Measurements from ENCODE around the gene GRAMD2A.
"Not testable (repeated sequence)": the region's sequence is repeated elsewhere in the genome, so short reads cannot be mapped to it uniquely, and the experiment has no call there.

GRAMD2A gene

DNA sequence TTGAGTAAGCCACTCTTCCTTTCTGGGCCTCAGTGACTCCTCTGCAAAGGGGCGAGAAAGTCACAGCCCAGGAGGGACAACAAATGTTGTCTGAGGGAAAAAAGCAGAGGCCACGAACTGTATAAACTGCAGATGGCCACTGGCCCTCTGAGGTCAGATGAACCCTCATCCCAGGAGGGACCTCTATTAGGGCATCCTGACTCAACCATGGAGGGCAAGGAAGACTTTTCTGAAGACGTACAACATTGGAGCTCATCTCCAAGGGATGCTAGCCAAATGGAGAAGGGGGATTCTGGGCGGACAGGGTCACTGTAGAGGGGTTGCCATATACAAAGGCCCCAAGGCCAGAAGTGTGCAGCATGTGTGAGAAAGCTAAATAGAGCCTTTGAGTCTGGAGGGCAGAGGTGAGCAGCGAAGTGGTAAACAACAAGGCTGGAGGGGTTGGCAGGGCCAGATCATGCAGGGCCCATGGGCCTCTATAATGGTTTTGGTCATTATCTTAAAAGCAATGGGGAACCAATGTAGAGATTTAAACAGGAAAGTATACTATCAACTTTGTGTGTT, 16.7 kb downstream of the GRAMD2A start:
- peaks cover 11% of the 10 kb centered on the region for H3K4me1 ChIP-seq (ENCODE audit: control insufficient read depth, insufficient read depth, low read length)
- no peaks in the 10 kb centered on the region for H3K36me3 ChIP-seq (ENCODE audit: insufficient read depth, low read length)
- no peak overlapping the region for H3K4me3 ChIP-seq (ENCODE audit: low read length)
- no peak overlapping the region for H3K9ac ChIP-seq (ENCODE audit: low read depth, low read length)
- H3K4me2 ChIP-seq (ENCODE audit: low read length), result no peak overlapping the region
- no peaks in the 10 kb centered on the region for H3K9me3 ChIP-seq (replicated peaks; ENCODE audit: low read length)
- H3K27me3 ChIP-seq (ENCODE audit: control insufficient read depth, insufficient read depth, low read length), result peaks cover 26% of the 10 kb centered on the region

DNA sequence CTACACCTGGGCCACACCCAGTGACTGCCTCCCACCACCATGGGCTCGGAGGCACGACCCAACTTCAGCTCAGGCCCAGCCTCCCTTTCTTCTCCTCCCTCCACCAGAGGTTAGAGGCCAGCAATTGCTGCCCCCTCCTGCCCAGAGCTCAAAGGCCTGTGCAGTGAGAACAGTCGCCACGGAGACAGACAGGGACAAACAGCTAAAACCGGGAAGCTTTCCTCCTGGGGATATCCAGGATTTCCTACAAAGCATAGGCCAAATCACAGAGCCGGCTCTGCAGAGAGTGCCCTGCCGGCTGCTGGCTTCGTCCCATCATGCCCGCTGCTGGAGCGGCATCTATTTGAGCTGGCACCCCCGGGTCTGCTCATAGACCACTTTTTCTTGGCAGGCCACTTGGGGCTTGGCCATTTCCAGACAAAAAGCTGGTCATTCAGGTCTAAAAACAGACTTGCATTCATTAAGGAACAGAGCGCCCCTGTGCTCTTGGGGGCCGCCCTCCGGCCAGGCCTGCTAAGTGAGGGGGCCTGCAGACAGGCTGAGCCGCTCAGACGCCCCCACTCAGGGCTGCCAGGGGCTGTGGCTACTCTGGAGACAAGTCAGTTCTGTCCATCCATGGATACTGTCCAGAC, 17.5 kb downstream of the GRAMD2A start:
- Histone ChIP-seq H3K36me3 (ENCODE audit: insufficient read depth, low read length) (no peaks in the 10 kb centered on the region), H3K4me3 (ENCODE audit: low read length) (no peak overlapping the region), H3K4me2 (ENCODE audit: low read length) (no peak overlapping the region), H3K27me3 (ENCODE audit: control insufficient read depth, insufficient read depth, low read length) (peaks cover 34% of the 10 kb centered on the region), H3K9ac (ENCODE audit: low read depth, low read length) (no peak overlapping the region), H3K9me3 (replicated peaks; ENCODE audit: low read length) (no peaks in the 10 kb centered on the region), H3K4me1 (ENCODE audit: control insufficient read depth, insufficient read depth, low read length) (peaks cover 11% of the 10 kb centered on the region)

DNA sequence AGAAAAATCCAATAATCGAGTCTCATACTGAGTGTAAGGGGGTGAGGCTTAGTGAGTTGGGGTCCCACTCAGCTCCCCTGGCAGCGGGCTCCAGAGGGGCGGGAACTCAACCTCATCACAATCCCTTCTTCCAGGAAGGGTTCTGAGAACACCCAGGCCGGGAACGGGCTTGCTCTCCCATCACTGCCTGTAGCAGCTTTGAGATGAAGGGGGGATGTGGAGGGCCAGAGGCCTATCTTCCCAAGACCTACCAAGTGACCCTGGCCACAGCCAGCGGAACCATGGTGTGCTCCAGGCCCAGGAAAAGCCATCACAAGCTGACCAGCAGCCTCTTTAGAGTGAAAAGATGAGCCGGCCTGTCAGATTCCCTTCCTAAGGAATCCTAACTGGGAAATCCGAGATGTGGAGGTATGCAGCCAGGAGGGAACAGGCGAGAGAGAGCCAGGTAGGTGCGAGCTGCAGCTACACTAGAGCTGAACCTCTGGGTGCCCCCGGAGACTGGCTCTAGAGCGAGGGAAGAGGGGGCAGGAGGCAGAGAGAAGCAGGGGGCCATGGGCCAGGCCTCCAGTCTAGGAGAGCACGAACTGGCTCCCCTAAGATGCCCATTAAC, 18.5 kb downstream of the GRAMD2A start:
- Histone ChIP-seq H3K4me1 (ENCODE audit: control insufficient read depth, insufficient read depth, low read length) (peaks cover 5% of the 10 kb centered on the region), H3K36me3 (ENCODE audit: insufficient read depth, low read length) (no peaks in the 10 kb centered on the region), H3K4me2 (ENCODE audit: low read length) (no peak overlapping the region), H3K9ac (ENCODE audit: low read depth, low read length) (no peak overlapping the region), H3K4me3 (ENCODE audit: low read length) (no peak overlapping the region), H3K9me3 (replicated peaks; ENCODE audit: low read length) (no peaks in the 10 kb centered on the region), H3K27me3 (ENCODE audit: control insufficient read depth, insufficient read depth, low read length) (peaks cover 35% of the 10 kb centered on the region)

DNA sequence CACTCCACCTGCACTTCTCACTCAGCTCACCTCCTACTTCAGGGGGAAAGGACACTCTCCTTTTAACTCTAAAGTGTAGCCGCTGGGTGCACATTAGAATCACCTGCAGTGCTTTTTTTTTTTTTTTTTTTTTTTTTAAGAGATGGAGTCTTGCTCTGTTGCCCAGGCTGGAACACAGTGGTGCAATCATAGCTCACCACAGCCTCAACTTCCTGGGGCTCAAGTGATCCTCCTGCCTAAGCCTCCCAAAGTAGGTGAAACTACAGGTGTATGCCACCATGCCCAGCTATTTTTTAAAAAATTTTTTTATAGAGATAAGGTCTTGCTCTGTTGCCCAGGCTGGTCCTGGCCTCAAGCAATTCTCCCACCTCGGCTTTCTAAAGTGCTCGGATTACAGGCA, 20.8 kb downstream of the GRAMD2A start:
- Histone ChIP-seq H3K9ac (ENCODE audit: low read depth, low read length) (no peak overlapping the region), H3K36me3 (ENCODE audit: insufficient read depth, low read length) (no peaks in the 10 kb centered on the region), H3K4me2 (ENCODE audit: low read length) (no peak overlapping the region), H3K4me3 (ENCODE audit: low read length) (no peak overlapping the region), H3K9me3 (replicated peaks; ENCODE audit: low read length) (no peaks in the 10 kb centered on the region), H3K27me3 (ENCODE audit: control insufficient read depth, insufficient read depth, low read length) (peaks cover 43% of the 10 kb centered on the region), H3K4me1 (ENCODE audit: control insufficient read depth, insufficient read depth, low read length) (no peaks in the 10 kb centered on the region)

DNA sequence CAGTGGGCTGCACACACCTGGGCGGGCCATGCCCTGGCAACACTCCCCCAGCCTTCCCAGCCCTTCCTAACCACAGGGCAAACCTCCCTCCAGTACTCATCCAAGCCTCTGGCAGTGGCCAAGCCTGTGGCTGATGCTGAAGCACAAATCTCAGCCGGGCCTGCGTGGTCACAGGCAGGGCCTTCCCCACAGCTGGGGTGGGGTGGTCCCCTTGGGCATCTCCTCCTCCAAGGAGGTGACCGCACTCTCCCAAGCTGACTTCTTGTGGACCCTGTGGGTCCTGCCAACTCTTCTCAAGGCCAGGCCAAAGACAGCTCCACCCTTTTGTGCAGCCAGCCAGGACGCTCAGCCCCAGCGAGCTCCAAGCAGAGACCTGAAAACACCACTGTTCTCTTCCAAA, 21.4 kb downstream of the GRAMD2A start:
- no peaks in the 10 kb centered on the region for H3K36me3 ChIP-seq (ENCODE audit: insufficient read depth, low read length)
- H3K27me3 ChIP-seq (ENCODE audit: control insufficient read depth, insufficient read depth, low read length), result peaks cover 47% of the 10 kb centered on the region
- H3K9me3 ChIP-seq (replicated peaks; ENCODE audit: low read length), result no peaks in the 10 kb centered on the region
- no peak overlapping the region for H3K4me2 ChIP-seq (ENCODE audit: low read length)
- H3K9ac ChIP-seq (ENCODE audit: low read depth, low read length), result no peak overlapping the region
- no peak overlapping the region for H3K4me3 ChIP-seq (ENCODE audit: low read length)
- H3K4me1 ChIP-seq (ENCODE audit: control insufficient read depth, insufficient read depth, low read length), result no peaks in the 10 kb centered on the region

DNA sequence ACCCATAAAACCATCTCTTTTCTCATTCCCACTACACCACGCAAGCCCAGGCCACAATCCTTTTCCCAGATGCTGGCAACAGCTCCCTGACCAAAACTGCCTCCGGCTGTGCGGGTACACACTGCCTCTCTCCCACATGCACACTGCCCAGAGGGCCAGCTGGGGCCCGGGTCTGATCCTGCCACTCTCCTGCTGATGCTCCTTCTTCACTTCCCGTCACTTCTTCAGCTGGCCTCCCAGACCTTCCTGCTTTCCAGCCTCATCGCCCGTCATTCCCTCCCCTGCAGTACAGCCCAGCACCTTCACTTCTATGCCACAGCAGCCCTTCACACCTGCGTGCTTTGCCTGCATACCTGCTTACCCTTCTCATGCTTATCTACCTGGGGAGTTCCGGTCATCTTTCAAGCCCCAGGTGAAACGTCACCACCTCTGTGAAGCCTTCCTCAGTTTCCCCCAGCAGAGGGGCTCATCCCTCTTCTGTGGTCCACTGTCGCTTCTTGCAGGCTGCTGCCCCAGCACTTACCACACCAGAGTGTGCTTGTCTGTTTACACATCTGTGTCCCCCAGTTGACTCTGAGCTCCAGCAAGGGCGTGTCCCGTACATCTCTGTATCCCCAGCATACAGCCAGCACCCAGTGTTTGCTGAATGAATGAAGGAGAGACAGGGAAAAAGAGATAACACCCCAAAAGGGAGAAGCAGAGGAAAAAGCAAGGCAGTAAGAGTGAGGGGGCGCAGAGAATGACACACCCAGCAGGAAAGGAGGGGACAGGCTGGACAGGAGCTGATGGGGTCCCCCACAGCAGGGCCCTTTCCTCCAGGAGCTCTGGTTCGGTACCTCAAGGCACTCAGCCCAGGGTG, 22.2 kb downstream of the GRAMD2A start:
- no peaks in the 10 kb centered on the region for H3K4me1 ChIP-seq (ENCODE audit: control insufficient read depth, insufficient read depth, low read length)
- no peak overlapping the region for H3K4me2 ChIP-seq (ENCODE audit: low read length)
- H3K36me3 ChIP-seq (ENCODE audit: insufficient read depth, low read length), result no peaks in the 10 kb centered on the region
- H3K9ac ChIP-seq (ENCODE audit: low read depth, low read length), result no peak overlapping the region
- H3K9me3 ChIP-seq (replicated peaks; ENCODE audit: low read length), result no peaks in the 10 kb centered on the region
- H3K27me3 ChIP-seq (ENCODE audit: control insufficient read depth, insufficient read depth, low read length), result peaks cover 44% of the 10 kb centered on the region
- H3K4me3 ChIP-seq (ENCODE audit: low read length), result no peak overlapping the region

DNA sequence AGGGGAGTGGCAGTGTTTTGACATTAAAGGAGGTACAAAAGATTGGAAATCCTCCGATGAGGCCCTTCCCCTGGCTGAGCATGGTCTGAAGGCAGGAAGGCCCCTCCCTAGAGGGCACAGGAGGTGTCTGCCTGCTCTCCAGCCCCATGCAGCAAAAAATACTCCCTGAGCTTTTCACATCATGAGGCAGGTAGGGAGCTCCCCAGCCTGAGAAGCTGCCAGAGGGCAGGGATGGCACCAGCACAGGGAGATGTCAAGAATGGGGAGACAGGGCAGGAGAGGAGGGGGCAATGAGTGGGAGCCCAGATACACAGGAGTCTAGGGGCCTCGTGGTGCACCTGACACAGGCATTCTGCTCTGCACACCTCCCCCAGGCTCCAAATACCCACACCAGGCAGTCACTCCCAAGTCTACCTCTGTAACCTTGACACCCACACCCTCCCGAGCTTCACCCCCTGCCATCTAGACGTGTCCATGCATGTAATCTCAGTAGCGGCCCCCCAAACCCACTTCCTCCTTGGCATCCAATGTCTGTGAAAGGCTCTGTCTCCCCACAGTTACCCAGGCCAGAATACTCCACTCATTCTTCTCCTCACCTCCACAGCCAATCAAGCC, 22.9 kb downstream of the GRAMD2A start:
- peaks cover 47% of the 10 kb centered on the region for H3K27me3 ChIP-seq (ENCODE audit: control insufficient read depth, insufficient read depth, low read length)
- no peaks in the 10 kb centered on the region for H3K4me1 ChIP-seq (ENCODE audit: control insufficient read depth, insufficient read depth, low read length)
- H3K9ac ChIP-seq (ENCODE audit: low read depth, low read length), result no peak overlapping the region
- H3K4me2 ChIP-seq (ENCODE audit: low read length), result no peak overlapping the region
- H3K9me3 ChIP-seq (replicated peaks; ENCODE audit: low read length), result no peaks in the 10 kb centered on the region
- no peak overlapping the region for H3K4me3 ChIP-seq (ENCODE audit: low read length)
- no peaks in the 10 kb centered on the region for H3K36me3 ChIP-seq (ENCODE audit: insufficient read depth, low read length)

DNA sequence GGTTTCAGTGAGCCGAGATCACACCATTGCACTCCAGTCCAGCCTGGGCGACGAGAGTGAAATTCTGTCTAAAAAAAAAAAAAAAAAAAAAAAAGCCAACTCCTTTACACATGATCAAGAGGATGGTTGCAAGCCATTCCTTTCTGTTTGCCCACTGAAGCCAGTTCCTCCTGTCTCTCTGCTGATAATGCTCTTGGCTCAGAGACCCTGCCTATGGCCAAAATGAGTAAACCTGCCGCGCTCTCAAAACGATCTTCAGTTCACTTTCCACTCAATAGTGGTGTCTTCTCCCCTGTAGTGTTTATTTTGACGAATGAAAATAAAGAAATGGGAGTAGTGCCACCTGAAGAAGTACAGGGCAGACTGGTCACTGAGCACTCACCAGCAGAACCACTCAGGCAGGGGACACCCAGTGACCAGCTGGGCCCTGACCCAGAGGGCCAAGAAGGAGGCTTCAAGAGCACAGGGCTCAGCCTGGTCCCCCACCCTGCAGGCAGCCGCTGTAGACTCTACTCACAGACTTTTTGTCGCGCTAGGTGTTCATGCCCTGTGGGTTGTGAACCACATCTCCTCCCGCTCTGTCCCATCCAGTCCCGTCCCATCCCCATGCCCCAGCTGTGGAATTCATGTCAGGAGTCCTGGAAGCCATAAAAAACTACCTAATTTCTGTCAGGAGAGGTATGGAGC, 23.6 kb downstream of the GRAMD2A start:
- Histone ChIP-seq H3K9me3 (replicated peaks; ENCODE audit: low read length) (no peaks in the 10 kb centered on the region), H3K4me3 (ENCODE audit: low read length) (no peak overlapping the region), H3K36me3 (ENCODE audit: insufficient read depth, low read length) (no peaks in the 10 kb centered on the region), H3K9ac (ENCODE audit: low read depth, low read length) (no peak overlapping the region), H3K27me3 (ENCODE audit: control insufficient read depth, insufficient read depth, low read length) (peaks cover 54% of the 10 kb centered on the region), H3K4me1 (ENCODE audit: control insufficient read depth, insufficient read depth, low read length) (no peaks in the 10 kb centered on the region), H3K4me2 (ENCODE audit: low read length) (no peak overlapping the region)

DNA sequence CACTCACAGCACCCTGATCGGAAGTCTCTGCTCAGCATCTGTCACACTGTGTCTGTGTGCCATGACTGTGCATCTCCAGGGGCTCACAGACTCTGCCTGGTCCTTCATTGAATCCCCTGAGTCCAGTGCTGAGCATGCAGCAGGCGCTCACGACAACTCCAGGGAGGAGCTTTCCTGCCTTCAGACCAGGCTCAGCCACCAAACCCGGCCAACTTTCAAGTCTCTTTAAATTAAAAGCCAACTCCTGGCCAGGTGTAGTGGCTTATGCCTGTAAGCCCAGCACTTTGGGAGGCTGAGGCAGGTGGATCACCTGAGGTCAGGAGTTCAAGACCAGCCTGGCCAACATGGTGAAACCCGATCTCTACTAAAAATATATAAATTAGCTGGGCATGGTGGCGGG, 24.2 kb downstream of the GRAMD2A start:
- no peak overlapping the region for H3K9ac ChIP-seq (ENCODE audit: low read depth, low read length)
- H3K9me3 ChIP-seq (replicated peaks; ENCODE audit: low read length), result no peaks in the 10 kb centered on the region
- H3K27me3 ChIP-seq (ENCODE audit: control insufficient read depth, insufficient read depth, low read length), result peaks cover 60% of the 10 kb centered on the region
- H3K4me2 ChIP-seq (ENCODE audit: low read length), result no peak overlapping the region
- no peaks in the 10 kb centered on the region for H3K4me1 ChIP-seq (ENCODE audit: control insufficient read depth, insufficient read depth, low read length)
- no peaks in the 10 kb centered on the region for H3K36me3 ChIP-seq (ENCODE audit: insufficient read depth, low read length)
- no peak overlapping the region for H3K4me3 ChIP-seq (ENCODE audit: low read length)

DNA sequence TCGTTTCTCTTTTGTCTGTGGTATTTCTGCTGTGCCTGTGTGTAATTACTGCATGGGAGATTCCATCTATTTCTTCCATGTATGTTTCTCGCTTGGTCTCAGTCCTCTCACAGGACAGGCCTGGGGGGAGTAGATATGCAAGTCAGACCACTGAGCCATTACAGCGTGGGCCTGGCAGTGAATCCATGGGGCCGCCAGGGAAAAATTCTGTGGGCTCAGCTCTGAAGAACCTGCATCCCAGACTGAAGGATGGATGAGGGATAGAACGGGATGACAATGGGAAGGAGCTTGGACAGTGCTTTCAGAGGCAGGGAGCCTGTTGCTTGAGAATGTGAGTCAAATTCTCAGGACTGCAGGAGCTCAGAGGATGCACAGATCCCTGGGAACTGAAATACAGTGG, 24.8 kb downstream of the GRAMD2A start:
- H3K36me3 ChIP-seq (ENCODE audit: insufficient read depth, low read length), result no peaks in the 10 kb centered on the region
- H3K4me3 ChIP-seq (ENCODE audit: low read length), result no peak overlapping the region
- no peaks in the 10 kb centered on the region for H3K4me1 ChIP-seq (ENCODE audit: control insufficient read depth, insufficient read depth, low read length)
- H3K9me3 ChIP-seq (replicated peaks; ENCODE audit: low read length), result no peaks in the 10 kb centered on the region
- H3K4me2 ChIP-seq (ENCODE audit: low read length), result no peak overlapping the region
- H3K9ac ChIP-seq (ENCODE audit: low read depth, low read length), result no peak overlapping the region
- H3K27me3 ChIP-seq (ENCODE audit: control insufficient read depth, insufficient read depth, low read length), result peaks cover 63% of the 10 kb centered on the region

DNA sequence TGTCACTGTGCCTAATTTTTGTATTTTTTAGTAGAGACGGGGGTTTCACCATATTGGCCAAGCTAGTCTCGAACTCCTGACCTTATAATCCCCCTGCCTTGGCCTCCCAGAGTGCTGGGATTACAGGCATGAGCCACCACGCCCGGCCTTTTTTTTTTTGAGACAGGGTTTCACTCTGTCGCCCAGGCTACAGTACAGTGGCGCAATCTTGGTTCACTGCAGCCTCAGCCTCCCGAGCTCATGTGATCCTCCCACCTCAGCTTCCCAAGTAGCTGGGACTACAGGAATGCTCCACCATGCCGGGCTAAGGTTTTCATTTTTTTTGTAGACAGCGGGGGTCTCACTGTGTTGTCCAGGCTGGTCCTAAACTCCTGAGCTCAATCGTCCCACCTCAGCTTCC, 25.6 kb downstream of the GRAMD2A start:
- H3K4me1 ChIP-seq (ENCODE audit: control insufficient read depth, insufficient read depth, low read length); H3K4me3 ChIP-seq (ENCODE audit: low read length); H3K9ac ChIP-seq (ENCODE audit: low read depth, low read length); H3K9me3 ChIP-seq (replicated peaks; ENCODE audit: low read length); H3K4me2 ChIP-seq (ENCODE audit: low read length); H3K36me3 ChIP-seq (ENCODE audit: insufficient read depth, low read length): not testable (repeated sequence)
- peaks cover 71% of the 10 kb centered on the region for H3K27me3 ChIP-seq (ENCODE audit: control insufficient read depth, insufficient read depth, low read length)

Data from skeletal muscle satellite cell (primary cell).